GM18508 (cell line): Measurements from ENCODE around the gene POU2AF1.

Experiments used
- ATAC-seq: cut with Tn5 transposase; IDR thresholded peaks from one replicate; pipeline ENCODE4 v1.9.1; 2021; ENCODE audit warnings: moderate number of reproducible peaks; ENCODE audit not compliant: insufficient read depth, unreplicated experiment

POU2AF1 gene

GRCh38 chr11:111363985-111364384, 15.1 kb downstream of the POU2AF1 start:
- ATAC-seq = no peak

DNA sequence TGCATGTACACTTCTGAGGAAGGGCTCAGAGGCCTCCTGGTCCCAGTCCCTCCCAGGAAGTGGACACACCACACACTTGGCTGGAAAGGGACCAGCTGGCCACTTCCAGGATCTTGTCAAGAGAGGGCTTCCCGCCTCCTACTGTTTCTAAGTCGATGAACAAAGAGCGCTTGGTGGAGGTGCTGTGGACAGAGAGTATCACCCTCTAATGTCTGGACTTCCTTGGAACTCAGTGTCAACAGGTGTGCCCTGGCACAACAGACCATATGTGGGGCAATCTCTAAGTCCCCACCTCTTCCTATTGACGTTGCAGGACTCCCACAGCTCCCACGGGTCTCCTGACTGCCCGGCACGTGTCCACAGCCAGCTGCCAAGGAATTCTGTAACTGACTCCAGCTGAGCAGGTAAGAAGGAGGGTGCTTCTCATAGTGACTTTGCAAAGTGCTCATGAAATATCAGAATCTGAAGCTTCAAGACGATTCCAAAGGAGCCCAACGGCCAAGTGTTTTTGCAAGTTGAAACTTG, 16.1 kb downstream of the POU2AF1 start:
- no peak for ATAC-seq

DNA sequence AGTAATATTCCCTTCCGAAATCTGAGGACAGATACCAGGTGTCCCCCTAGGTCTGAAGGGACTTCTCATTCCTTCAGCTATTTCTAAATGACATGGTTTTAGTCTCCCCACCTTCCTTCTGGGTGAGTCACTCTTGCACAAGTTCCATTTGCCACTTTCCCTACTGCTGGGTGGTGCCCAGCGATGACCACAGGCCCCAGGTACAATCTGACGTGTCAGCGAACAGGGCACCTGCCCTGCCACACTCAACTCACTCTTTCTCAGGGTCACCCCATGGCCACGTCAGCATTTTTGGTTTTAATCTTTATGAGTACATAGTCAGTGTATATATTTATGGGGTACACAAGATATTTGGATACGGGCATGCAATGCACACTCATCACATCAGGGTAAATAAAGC, 17.2 kb downstream of the POU2AF1 start:
- ATAC-seq = no peak

DNA sequence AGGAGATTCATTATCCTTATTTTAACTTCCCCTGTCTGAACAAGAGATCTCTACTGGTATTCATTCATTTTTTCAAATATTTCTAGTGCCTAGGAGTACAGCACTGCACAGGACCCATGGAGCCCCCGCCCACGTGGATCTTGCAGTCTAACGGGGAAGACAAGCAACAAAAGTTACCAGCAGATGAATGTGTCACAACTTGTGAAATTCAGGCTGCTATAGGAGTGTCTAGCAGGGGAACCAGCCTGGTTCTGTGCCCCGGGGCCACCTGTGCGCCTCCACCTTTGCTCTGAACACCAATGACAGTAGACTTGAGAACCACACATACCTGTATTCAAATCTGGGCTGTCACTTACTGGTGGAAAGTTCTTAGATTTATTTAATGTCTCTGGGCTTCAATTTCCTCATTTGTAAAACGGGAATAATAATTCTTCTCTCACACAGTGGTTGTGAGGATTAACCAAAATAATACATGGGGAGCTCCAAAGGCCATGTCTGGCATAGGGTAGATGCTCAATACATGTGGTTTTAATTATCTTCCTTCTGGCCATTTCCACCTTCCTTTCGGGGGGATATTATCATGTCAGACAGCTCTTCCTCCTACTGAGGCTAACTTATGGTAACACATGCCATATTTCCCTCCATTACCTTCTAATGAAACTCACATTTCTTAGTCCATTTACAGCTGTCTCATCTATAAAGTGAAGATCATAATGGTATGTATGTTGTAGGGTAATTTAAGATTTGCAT, 17.8 kb downstream of the POU2AF1 start:
- no peak for ATAC-seq

GRCh38 chr11:111360150-111361043, 18.7 kb downstream of the POU2AF1 start:
- ATAC-seq = no peak

GRCh38 chr11:111359223-111360149, 19.6 kb downstream of the POU2AF1 start:
- ATAC-seq = no peak

- no peak for ATAC-seq
Measured at GRCh38 chr11:111358038-111359001, 20.8 kb downstream of the POU2AF1 start.

GRCh38 chr11:111357150-111358037, 21.7 kb downstream of the POU2AF1 start:
- no peak for ATAC-seq

DNA sequence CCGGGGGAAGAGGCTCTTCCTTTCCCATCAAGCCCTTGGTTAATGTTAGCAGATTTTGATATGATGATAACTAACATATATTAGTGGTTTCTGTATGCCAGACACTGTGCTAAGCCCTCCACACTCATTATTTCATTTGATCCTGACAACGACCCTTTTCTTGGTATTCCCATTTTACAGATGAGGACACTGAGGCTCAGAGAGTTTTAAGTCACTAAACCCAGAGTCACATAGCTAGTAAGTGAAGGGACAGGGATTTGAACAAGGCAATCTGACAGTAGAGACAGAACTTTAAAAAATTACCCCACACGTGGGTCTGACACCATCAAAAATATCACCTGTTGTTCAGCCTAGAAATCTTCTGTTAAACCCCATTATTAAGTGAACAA, 22.4 kb downstream of the POU2AF1 start:
- no peak for ATAC-seq

- no peak for ATAC-seq
Measured at GRCh38 chr11:111355956-111356659, 23.0 kb downstream of the POU2AF1 start.

- no peak for ATAC-seq
Measured at GRCh38 chr11:111355101-111355500, 24.0 kb downstream of the POU2AF1 start.

- ATAC-seq = no peak
Measured at GRCh38 chr11:111354601-111354891, 24.5 kb downstream of the POU2AF1 start.

- ATAC-seq = no peak
Measured at GRCh38 chr11:111353776-111354600, 25.1 kb downstream of the POU2AF1 start.

DNA sequence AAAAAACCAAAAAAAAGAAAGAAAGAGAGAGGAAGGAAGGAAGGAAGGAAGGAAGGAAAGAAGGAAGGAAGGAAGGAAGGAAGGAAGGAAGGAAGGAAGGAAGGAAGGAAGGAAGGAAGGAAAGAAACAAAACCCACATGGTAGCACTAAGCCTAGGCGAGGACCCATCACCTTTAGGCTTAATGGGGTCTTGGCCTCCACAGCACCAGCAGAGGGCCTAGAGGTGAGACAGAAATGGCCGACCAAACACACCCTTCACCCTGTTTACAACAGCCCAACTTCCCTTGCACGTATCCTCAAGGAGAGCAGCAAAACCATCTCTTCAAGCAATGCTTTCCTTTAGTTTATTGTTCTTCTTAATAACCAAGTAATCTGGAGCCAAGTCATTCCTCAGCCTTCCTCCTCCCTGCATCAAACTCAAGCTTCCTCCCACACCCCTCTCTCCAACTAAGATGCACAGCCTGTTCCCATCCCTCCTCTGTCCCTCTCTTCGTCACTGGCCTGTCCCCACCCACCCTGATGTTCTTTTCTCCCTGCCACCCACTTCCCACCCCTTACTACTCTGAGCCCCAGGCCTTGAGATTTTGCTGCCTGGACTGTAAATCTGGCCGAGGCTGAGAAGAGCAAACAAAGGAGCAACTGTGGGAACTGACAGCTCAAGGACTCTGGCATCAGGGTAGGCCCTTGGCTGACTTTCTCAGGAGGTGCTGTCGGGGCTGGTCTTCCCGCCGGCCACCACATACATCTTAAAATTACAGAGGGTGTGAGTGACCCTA, 26.0 kb downstream of the POU2AF1 start:
- no peak for ATAC-seq

DNA sequence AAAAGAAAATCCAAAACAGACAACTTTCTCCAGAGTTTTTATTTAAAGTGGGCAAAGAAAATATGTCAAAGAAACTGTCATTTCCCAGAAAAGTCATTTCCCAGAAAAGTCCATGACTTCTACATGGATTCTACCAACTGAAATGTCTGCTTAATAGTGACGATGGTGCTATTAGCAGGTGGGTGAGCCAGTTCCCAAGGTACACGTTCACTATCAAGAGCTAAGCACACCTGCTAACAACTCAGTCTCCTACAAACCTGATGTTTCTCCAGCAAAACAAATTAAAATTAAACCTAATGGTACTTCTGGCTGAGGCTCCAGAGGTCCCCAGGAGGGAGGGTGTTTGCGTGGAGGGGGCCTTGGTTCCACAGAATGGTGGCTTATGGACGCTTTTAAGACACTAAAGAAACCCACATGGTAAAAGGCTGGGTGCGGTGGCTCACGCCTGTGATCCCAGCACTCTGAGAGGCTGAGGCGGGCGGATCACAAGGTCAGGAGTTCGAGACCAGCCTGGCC, 26.8 kb downstream of the POU2AF1 start:
- no peak for ATAC-seq
